NK-92 (cell line): ENCODE results near the gene PPP2R5C.

ENCODE experiments used
- DNase-seq: peaks from one replicate; lab custom pipeline; 2025; ENCODE audit not compliant: unreplicated experiment; lab: John Stamatoyannopoulos, UW

PPP2R5C gene

DNA sequence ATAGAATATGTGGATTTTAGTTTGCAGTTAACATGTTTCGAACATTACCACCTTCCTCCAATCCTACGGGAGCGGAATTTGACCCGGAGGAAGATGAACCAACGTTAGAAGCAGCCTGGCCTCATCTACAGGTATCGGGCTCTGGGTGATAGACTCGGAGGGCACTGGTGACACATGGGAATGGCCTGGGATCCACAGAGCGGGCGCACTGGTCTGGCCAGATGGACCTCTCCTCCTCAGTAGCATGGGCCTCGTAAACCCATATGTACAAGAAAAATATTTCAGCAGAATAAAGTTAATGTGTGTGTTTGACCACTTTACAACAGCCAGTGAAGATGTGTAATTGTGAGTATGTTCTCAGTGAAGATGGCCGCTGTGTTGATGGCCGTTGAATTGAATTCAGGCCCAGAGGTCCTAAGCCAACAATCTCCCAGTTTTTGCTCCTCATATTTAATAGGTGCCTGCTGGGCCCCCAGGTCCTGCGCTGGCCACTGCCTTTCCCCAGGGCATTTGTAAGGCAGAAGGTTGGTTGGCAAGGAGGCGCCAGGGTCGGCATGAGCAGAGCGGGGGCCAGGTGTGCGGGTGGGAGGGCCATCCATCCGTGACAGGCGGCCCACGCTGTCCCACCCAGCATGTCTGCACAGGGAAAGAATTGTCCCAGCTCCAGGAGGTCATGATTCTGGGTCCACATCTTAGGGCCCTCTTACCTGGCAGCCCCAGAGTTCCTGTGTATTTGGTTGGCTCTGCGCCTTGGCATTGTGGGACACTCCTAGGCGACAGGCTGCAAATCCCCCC is 120.8 kb downstream of the PPP2R5C start:
- no peak for DNase-seq

DNA sequence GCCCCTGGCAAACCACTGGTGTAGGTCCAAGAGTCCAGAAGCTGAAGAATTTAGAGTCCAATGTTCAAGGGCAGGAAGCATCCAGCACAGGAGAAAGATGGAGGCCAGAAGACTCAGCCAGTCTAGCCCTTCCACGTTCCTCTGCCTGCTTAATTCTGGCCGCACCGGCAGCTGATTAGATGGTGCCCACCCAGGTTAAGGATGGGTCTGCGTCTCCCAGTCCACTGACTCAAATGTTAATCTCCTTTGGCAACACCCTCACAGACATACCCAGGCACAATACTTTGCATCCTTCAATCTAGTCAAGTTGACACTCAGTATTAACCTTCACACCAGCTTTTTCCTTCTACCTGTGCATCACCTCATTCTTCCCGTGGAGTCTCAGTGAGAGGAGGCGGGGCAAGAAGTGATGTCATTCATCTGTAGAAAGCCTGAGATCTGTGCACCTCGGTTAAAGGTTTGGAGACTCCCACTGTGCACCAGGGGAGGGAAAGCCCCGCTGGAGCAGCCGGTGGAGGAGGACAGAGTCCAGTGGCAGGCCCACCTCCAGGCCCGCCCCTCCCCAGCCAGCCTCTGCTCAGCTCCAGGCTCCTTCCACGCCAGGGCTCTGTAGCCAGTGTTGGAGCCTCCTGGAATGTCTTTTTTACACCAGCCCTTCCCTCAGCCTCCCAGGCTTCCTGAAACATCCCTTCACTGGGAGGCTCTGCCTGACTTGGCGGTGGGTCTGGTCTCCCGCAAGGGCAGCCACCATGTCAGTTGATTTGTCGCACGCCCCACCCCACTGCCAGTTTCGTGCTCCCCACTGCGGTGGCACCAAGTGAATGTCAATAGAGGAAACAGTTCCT is 122.8 kb downstream of the PPP2R5C start:
- no peak for DNase-seq

- DNase-seq: no peak
These were observed 123.5 kb downstream of the PPP2R5C start for GRCh38 chr14:101884934-101885576.

GRCh38 chr14:101887219-101887618 is 125.7 kb downstream of the PPP2R5C start:
- no peak for DNase-seq

- DNase-seq: no peak
These were observed 126.7 kb downstream of the PPP2R5C start for GRCh38 chr14:101888182-101888581.

GRCh38 chr14:101889366-101889765 is 127.9 kb downstream of the PPP2R5C start:
- no peak for DNase-seq

- no peak for DNase-seq
These were observed 128.4 kb downstream of the PPP2R5C start for GRCh38 chr14:101889898-101890297.

DNA sequence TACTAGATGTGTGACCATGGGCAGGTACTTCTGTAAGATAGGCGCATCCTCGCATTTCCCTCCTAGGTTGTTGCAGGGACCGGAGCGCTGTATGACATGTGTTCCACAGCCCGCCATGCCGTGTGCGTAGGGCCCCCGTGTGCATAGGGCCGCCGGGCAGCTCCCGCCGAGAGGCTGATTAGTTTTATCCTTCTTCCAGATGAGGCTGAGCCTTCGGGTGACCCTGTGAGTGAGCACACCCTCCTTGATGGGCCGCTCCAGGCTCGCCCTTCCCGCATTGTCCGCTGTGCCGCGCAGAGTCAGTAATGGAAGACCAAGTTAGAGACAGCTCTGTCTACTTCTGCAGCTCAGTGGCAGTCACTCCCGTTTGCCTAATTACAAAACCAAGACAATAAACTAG is 130.0 kb downstream of the PPP2R5C start:
- no peak for DNase-seq

GRCh38 chr14:101893759-101894158 is 132.2 kb downstream of the PPP2R5C start:
- no peak for DNase-seq

DNA sequence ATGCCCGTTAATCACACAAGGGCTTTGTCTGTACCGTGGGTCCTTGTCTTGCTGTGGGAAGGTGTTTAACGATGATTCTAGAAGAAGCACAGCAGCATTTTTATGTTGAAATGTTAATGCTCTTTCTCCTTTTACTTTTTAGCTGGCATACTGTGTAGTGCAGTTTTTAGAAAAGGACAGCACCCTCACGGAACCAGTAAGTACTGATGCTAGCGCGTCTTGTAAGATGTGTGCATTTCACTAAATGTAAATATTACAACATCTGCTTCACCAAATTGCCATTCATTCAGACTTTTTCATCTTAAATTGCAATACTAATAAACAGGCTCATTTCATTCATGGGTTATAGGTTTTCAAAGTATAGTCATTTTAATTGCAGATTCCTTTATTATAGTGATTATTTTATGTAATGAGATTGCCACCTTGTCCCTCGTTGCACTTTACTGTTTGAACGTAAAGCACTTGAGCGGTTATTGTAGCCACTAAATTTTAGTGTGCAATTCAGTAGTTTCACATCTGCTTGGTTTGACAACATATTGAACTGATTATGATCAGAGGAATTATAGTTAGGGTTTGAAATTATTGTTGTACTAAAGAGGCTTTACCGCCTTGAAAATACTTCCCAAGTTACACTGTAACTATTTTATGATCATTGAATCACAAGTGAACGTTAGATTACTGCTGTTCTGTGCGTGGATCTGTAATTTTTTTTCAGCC is 133.0 kb downstream of the PPP2R5C start:
- DNase-seq: no peak

DNA sequence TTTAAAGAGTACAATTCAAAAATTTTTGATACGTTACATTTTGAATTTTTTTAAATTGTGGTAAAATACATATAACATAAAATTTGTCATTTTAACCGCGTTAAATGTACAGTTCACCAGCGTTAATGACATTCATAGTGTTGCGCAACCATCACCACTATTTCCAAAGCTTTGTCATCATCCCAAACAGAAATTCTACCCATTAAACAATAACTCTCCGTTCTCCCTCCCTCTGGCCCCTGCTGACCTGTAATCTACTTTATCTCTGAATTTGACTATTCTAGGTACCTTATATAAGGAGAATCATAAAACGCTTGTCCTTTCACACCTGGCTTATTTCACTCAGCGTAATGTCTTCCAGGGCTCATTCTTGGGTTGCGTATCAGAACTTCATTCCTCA is 133.7 kb downstream of the PPP2R5C start:
- DNase-seq: no peak

DNA sequence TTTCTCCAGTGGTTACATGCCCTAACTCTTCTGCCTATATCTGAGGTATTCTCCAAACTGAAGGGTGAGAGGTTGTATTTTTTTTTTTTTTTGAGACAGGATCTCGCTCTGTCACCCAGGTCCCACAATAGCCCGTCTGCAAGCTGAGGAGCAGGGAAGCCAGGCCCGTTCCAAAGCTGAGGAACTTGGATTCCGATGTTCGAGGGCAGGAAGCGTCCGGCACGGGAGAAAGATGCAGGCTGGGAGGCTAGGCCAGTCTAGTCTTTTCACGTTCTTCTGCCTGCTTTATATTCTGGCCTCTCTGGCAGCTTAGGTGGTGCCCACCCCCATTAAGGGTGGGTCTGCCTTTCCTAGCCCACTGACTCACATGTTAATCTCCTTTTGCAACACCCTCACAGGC is 135.8 kb downstream of the PPP2R5C start:
- no peak for DNase-seq

GRCh38 chr14:101898416-101898815 is 136.9 kb downstream of the PPP2R5C start:
- no peak for DNase-seq

- DNase-seq: no peak
These were observed 137.8 kb downstream of the PPP2R5C start for GRCh38 chr14:101899263-101899662.

DNA sequence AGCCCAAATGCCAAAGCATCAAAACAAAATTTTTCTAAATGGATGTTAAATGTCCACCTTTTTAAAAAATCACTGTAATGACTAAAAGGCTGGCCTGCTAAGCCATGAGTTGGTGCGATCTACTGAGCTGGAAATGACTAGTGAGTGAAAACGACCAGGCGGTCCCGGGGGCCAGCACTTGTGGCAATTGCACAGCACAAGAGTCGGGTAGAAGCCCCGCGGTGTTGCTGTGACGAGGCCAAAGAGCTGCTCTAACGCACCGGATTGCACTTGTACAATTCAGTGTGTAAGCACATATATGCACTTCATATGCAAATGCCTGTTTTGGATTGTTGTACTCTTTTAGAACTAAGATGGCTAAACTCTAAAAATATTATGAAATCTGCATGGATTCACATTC is 138.7 kb downstream of the PPP2R5C start:
- DNase-seq: no peak

DNA sequence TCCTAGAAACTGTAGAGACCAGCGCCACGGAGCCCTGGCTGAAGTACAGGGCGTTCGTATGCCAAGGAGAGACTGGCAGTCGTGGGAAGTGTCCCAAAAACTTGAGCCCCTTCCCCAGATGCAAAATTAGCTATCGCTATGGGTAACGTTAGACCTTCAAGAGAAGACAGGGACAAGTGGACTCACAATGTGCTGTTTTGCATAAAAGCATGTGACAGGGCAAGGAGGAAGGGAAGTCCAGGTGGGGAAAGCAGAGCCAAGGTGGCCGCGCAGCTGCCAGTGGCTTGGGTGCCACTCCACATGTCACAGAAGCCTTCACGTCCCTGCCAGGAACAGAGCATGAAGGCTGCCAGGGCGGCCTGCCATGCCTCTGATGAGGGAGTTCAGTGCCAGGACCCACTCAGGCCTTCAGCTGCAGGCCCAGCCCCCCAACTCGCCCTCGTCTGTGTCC is 141.6 kb downstream of the PPP2R5C start:
- DNase-seq: no peak

- no peak for DNase-seq
These were observed 144.1 kb downstream of the PPP2R5C start for GRCh38 chr14:101905614-101906013.

DNA sequence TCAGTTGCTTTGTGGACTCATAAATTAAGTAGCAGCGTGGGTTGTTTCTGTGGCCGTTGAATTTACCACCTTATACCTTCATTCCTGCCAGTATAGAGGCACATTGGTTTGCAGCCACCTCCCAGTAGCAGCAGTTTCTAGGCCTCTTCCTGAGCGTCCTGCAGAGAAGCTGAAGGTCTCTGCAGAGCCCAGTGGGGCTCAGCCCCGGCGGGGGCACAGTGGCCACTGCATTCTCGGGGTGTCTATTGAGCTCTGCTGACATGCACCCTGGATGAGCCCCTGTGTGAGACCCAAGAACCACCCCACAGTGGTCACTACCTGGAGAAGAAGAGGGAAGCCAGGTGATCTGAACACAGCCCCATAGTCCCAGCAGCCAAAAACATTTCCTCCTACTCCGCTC is 145.1 kb downstream of the PPP2R5C start:
- no peak for DNase-seq

DNA sequence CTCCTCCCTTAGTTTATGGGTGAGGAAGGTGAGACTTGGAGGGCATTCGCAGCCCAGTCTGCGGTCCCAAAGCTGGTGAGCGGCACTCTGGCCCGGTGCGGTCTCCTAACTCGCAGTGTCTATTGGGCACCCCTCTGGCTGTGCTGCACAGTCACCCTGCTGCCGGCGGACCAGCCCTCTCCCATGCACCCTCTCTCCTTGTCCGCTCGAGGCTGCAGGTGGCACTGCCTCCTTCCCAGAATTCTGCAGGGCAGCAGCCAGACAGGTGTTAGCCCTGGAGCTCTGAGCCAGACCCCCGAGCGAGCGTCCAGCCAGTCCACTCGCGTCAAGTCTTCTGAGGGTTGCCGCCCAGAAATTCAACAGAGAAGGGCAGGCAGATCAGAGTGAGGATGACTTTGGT is 146.1 kb downstream of the PPP2R5C start:
- DNase-seq: no peak

GRCh38 chr14:101908795-101909194 is 147.3 kb downstream of the PPP2R5C start:
- DNase-seq: no peak
